Fibroblast of skin of left biceps (primary cell): ENCODE measurements around the gene FAM107B.

Experiments used
- DNase-seq, 2 experiments: peaks; one replicate each; pipeline ENCODE4 v3.0.0-alpha.2; 2013; ENCODE audit warnings: low read depth in 2 of 2

The FAM107B gene

DNA sequence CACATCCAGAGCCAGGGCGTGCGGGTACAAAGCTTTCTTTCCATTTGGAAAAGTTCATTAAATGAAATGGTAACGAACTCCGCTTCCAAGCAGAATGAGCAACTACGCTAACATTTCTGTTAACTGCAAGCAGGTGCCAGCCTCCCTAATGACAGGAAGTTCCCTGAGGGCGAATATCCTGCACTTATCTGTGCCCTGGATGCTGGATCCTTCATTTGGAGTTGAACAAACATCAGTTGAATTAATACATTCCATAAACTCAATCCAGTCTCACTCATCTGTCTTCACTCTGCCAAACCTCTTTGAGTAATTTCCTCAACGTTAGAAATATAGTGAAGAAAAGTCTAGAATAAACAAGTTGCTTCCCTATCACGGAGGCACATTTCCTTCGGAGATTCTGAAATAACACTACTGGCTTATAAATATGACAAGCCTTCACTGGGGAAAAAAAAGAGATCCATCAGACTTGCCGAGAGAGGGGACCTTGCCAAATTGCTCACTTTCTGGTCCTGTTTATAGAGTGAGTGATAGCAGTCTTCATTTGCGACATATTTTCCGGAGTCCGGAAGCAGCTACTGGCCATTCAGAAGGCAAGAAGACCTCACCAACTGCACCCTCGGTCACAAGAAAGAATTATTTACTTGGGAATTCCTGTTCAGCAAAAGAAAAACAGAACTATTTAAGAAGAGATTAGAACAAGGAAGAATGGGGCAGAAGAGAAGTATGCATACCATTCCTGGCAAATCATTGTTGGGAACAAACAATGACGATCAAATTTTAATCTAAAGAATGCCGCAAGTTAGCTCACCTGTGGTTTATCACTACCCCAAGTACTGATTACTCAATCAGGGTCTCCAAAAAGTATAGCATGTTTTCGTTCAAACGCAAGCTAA lies 196.4 kb downstream of the FAM107B start:
- no peak for DNase-seq

DNA sequence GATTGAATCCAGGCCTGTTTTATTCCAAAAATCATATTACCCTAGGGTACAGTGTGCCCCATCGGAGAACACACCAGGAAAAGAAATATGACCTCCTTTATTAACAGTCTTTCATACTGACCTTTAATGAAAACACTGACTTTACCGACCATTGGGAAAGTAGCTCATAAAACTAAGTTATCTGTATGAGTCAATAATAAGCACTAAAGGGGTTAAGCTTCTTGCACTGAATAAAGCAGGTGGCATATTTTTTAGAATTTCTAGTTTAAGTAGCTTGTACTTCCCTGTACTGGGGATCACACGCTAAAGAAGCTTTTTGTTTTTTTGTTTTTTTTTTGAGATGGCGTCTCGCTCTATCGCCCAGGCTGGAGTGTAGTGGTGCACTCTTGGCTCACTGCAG lies 199.8 kb downstream of the FAM107B start:
- no peak for DNase-seq

DNA sequence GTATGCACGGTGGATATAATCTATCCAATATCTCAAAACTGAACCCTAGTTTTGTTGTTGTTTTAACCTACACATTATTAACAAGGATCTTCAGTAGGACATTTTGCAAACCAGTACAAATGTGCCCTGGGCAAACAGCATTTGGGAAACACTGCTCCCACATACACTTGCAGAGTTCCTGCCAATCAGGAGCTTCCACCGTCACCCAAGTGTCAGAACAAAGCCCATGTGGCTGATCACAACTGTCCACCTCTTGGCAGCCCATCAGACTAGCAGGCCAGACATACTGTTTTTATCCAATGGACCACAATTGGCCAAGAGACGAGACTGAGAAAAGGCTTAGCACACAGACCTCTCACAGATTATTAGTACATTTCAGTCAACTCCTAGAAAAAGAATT lies 200.4 kb downstream of the FAM107B start:
- DNase-seq, result no peak

DNA sequence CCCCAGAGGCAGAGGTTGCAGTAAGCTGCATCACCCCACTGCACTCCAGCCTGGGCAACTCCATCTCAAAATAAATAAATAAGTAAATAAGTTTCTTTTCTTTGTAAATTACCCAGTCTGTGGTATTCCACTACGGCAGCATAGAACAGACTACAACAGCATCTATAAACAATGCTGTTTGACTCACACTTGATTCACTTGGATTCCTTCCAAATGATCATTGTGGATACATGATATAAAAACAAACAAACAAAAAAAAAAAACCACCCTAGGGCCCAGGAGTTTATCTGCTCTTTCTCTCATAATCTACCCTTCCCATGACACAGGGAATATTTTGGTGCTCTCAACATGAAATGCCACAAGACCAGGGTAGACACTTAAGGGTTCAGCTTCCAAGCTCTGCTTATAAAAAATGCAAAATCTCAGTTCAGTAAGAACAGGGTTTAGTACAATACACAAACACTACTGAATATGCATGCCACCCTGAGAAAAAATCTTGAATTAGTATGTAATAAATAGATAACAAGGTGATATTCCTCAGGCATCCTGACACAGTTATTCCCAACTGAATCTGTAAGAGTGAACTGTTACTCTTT lies 200.9 kb downstream of the FAM107B start:
- no peak for DNase-seq

DNA sequence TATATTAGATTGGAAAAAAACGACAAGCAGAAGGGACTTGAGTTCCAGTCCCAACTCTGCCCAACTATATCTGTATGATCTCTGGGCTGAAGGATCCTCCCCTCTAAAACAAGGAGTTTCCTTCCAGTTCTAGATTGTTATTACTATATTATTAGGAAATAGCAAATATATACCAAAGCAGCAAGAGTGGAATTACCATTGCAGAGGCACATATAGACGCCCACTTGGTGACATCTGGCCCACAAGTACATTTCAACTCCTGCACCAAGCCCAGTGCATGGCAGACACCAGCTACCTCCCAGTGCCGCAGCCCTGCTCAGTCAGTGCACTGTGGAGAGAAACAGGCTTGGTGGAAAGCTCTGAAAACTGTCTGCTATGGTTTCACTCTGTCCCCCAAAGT lies 201.9 kb downstream of the FAM107B start:
- no peak for DNase-seq

DNA sequence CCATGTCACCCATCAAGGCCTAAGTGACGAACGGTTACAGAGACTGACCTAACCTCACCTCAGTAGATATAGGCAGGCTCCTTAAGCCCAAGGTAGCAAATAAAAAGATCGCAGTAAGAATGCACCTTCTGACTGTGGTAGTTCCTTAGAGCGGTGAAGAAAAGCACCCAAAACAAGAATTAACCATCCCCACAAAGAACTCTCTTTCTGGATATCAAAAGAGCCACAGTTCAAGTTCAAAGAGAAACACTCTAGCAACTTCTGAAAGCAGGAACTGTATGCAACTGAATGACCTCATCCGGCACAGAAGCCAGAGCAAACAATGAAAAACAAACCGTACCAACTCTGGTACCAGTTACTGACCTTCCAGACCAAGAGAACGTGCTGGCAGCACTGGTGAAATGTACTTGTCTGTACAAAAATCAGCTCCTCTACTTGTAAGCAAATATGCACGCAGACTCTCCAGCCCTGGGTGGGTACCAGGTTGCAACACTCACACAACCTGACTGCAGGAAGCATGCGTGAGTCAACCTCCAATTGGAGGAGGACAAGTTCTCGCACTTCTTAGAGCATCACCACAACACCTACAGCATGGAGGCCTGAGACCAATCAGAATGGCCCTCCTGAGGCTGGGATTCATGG lies 202.7 kb downstream of the FAM107B start:
- no peak for DNase-seq

DNA sequence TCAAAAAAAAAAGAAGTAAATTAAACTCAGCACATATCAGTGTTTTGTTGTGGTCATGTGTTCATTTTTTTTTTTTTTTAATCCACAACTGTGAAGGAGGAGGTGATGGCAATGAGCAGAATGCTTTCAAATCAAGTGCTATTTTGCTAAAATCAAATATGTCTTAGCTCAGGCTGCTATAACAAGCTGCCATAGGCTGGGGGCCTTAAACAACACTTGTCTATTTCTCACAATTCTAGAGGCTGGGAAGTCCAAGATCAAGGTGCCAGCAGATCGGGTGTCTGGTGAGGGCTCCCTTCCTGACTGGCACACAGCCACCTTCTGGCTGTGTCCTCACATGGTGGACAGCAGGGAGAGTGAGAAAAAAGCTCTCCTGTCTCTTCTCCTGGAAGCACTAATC lies 203.9 kb downstream of the FAM107B start:
- DNase-seq, result no peak

DNA sequence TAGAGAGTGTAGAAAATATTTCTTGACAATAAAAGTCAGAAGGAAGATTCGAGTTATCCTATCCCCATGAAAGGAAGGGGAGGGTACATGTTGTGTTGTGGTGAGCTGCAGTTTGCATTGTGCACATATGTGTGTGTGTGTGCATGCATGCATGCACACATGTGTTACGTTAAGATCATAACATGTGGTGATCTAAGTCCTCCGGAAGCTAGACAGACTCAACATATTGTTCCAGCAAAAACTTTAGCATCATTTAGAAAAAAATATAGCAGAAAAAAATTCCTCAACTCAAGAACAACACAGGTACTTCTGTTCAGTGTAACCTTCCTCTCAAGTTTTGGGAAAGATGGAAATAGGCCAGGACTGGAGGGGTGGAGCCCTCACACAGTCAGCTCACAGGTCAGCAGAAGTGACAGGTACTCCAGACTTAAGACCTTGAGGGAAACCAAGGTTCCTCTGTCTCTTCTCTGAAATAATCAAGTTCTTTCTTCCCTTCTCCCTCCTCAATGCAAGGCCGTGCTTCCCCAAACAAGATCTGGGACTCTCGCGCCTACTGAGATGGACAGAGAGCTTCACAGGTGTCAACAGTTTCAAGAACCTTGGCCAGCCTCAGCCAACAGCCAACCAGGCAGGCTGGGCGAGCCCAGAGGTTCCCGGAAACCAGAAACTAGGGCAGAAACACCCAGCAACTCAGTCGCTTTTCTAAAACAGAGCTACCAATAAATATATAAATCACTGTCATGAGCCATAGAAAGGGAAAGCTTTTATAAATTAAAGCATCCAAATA lies 205.2 kb downstream of the FAM107B start:
- DNase-seq, result no peak

DNA sequence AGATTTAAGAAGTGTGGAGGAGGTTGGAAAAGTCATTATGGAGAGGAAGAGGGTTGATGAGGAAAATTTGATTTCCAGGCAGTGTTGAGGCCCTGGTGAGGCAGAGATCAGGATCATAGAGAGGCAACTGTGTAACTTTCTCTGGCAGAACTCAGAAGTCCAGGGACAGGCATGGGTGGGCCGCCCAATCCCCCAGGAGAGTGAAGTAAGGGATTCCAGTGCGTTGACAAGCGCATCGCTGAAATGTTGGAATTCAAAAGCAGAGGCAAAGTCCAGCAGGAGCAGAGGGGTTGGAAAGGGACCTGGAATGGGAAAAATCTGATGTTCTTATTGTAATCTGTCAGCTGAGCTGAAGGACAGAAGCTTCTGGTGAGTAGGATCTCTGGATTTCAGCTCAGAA lies 207.3 kb downstream of the FAM107B start:
- no peak for DNase-seq

DNA sequence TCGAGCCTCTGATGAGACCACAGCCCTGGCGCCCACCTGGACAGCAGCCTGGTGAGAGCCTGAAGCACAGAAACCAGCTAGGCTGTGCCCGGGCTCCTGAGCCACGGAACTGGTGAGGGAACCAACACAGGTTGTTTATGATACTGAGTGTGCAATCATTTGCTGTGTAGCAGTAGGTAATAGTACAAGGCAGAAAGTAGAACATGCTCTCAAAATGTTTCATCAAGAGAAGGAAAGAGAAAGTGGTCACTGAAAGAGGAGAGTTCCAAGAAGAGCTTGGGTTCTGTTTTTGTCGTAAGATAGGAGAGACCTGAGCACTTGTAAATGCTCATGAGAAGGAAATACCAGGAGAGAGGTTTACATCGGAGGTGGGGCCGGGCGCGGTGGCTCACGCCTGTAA lies 208.2 kb downstream of the FAM107B start:
- DNase-seq, result no peak

DNA sequence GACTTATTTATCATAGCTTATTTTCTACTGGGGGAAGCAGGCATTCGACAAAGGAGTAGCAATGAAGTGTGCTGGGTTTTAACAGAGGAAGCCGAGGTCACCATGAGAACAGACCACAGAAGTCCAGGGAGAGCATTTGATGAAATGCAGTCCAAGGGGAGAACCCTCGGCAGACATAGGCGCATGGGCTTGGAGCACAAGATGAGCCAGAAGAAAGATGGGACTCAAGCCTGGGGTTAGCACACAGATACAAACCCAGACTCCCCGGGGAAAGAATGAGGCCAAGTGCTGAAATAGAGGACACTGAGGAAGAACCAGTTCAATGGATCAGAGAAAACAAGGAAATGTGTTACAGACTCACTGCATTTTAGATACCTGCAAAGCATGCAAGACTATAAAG lies 209.5 kb downstream of the FAM107B start:
- no peak for DNase-seq

DNA sequence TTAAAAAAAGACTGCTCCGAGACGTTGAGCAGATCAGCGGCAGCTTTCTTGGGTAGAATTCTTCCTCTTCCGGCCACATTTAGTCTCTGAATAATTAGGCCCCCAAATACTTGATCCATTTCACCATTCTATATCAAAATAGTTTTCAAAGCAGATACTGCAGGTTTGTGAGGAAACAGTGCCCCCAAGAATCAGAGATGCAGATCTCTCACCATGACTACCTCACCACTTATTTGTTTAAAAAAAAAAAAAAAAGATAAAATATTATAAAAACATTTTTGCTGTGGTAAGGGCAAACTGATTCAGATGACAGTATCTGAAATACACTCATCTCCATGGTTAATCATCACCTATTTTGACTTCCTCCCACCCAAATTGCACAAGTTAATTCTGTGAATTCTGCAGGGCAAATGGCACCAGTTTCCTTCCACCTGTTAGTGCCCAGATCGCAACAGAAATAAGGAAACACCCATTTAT lies 210.4 kb downstream of the FAM107B start:
- no peak for DNase-seq

DNA sequence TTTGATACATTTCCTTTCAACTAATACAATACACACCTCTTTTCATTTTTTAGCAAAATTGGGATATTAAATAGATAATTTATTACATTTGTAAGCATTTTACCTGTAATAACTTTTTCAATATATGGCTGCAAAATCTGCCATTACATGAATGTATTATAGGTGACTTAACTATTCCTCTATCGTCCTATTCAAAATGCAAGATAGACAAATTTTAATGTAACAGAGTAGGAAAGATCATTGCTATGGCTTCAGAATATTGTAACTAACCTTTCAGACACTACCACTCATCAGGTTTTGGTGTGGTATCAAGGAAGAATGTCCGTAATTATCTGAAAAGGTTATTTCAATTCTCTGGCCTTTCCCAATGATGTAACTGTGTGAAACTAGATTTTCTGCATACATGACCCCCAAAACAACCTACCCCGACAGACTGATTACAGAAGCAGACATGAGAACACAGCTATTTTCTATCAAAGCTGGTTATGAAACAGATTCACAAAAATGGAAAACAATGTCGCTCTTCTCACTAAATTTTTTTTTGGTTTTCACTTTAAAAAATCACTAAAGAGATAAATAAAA lies 211.2 kb downstream of the FAM107B start:
- DNase-seq, result no peak

DNA sequence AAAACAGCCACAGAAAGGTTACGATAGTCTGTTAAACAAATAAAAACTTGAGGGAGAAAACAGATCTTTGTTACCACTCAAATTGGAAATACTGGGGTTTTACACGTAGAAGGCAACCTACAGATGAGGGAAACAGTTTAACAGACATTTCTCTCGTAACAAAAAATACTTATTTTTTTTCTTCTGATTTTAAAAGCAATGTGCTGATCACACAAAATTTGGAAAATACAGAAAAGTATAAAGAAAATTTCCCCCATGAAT lies 211.7 kb downstream of the FAM107B start:
- no peak for DNase-seq

DNA sequence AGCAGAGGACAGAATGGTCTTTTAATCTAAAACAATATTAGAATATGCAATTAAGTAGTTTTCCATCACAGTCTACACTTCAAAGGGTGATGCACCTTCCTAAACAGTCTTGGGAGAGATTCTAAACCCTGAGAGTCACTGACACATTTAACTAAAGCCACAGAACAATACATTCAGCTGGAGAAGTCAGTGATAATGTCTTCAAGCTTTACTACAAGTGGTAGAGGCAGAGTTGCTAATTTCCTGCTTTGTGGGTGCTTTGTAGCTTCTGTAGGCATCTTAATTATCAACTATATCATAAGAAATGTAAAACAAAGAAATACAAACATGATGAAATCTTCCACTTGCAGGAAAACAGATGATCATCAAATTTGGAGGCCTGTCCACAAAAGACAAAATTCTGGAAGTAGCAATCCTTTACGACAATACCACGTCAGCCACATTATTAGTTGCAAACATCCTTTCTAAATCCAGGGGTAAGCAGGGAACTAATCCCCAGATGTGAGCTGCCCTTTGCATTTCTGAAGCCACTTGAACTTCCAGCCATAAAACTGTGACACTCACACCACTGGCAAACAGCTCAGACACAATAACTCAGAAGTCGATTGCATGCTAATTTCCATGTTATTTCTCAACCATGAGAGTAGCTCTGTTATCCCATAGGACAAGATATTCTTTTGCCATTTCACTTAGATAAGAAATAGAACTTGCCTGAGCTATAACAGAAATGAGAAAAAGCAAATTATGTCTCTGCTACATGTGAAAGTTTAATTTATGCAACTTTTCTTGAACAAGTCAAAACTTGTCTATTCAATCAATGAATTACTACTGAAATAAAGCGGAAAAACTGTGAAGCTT lies 212.2 kb downstream of the FAM107B start:
- DNase-seq, result no peak

DNA sequence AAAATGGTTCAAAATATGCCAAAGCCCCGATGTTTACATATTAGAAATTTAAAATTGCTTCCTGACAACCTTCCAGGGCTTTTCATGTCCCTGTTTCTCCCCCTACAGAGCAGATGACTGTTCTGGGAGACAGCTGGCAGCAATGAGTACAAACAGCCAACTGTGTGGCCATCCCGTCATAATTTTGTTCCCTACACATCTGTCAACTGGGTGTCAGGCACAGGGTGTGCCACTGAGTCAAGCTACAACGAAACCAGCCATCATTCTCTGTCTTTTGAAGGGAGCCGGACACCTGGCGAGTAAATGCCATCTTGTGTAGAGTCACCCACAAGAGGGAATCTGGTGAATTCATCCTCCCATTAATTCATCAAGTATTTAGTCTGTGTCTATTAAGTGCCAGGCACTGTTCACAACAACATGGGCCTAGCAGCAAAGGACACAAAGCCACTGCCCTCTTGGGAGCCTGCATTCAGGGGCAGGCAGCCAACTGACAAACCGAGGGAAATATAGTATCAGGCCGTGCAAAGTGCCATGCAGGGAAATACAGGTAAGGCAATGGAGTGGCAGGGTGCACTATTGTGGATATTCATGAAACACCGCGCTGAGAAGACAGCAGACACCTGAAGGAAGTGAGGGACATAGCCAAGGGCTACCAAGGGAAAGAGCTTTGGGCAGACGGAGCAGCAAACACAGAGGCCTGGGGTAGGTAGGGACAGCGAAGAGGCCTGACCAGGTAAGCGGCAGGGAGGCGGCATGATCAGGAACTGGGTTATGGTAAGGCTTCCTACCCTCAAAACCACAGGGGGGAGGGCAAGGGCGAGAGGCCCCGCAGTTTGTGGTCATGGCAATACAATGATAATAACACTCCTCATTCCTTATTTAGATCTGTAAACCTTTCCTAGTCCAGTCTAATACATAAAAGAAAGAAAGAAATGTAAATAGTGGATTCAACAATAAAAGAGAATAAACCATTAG lies 213.6 kb downstream of the FAM107B start:
- DNase-seq, result no peak

DNA sequence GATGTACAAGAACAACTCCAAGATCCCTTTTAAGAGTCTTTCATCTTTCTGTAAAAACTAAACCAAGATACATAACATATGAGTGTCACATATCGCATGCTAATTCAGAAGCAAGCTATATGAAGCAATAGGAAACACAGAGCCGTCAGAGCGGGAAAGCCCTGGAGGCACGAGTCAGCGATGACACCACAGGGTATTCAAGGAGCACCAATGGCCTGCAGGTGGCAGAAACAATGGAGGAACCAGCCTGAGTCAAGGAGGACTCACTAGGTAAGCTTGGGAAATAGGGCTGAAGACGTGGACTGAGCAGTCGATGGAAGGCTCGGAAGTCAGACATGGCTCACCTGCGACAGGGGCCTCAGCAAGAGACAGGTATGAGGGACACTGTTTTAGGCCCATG lies 214.4 kb downstream of the FAM107B start:
- no peak for DNase-seq

DNA sequence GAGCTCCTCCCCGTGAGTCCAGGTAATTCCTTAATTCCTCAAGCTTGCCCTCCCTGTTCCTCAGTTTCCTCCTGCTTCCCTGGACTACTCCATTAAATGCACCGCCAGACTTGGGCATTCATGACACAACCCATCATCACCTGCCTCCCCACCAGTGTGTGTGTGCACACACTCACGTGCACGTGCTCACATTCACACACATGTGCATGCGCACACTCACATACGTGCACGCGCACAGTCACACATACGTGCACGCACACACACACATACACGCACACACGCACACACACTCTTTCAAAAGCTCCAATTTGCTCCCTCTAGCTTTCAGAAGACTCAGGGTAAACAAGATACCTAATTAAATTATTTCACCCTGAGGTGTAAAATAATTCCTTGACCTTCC lies 216.7 kb downstream of the FAM107B start:
- DNase-seq, result no peak

DNA sequence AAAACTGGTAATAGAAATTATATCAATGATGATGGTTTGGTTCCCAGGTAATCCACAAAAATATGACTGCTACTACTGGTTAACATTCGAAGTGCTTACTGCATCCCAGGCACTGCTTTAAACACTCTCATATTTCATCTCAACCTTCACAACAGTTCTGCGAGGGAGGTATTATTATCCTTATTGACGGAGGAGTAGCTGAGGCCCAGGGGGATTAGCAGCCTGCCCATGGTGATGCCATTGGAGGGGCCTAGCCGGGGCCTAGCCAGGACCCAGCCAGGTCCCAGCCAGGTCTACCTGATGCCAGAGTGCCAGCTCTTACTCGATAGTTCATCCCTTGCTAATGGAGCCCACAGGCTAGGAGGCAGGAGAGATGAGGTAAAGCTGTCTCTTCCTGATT lies 217.1 kb downstream of the FAM107B start:
- DNase-seq, result no peak
